Liver (tissue), 3 donors: ENCODE data around the gene DIP2C.

Experiments
- ATF3 ChIP-seq: IDR thresholded peaks from 2 replicates; pipeline ENCODE4 v1.6.1; 2016; ENCODE audit warnings: antibody characterized with exemption
- CTCF ChIP-seq: fragments of 150-350 bp; IDR thresholded peaks from 2 replicates; pipeline ENCODE4 v1.5.1; 2017; ENCODE audit warnings: improper control_type of control experiment, low read depth, low read length; ENCODE audit not compliant: missing input control
- EGR1 ChIP-seq, 2 donors: IDR thresholded peaks; 2 replicates each; pipeline ENCODE4 v1.6.1; 2016 to 2018; ENCODE audit warnings: antibody characterized with exemption in 2 of 2, low read depth in 2 of 2
- FOXA1 ChIP-seq: IDR thresholded peaks from 2 replicates; pipeline ENCODE4 v1.6.1; 2016; ENCODE audit warnings: antibody characterized with exemption
- JUND ChIP-seq, 2 donors: IDR thresholded peaks; 2 replicates each; pipeline ENCODE4 v1.6.1; 2016; ENCODE audit warnings: antibody characterized with exemption in 2 of 2
- RAD21 ChIP-seq, 2 donors: IDR thresholded peaks; 2 replicates each; pipeline ENCODE4 v1.6.1; 2016; ENCODE audit warnings: antibody characterized with exemption in 2 of 2, mild to moderate bottlenecking in 2 of 2
- REST ChIP-seq: IDR thresholded peaks from 2 replicates; pipeline ENCODE4 v1.6.1; 2016; ENCODE audit warnings: antibody characterized with exemption, mild to moderate bottlenecking
- SP1 ChIP-seq: IDR thresholded peaks from 2 replicates; pipeline ENCODE4 v1.6.1; 2018; ENCODE audit warnings: antibody characterized with exemption, mild to moderate bottlenecking
- TAF1 ChIP-seq: conservative IDR thresholded peaks from 2 replicates; pipeline ENCODE4 v1.6.1; 2016; ENCODE audit warnings: antibody characterized with exemption, mild to moderate bottlenecking
- TF ChIP-seq, protein P1 (sequence below): IDR thresholded peaks from 2 replicates; pipeline ENCODE4 v1.6.1; 2016; ENCODE audit warnings: antibody characterized with exemption
- donor health status: healthy.
- donor health status: healthy.

DNA sequence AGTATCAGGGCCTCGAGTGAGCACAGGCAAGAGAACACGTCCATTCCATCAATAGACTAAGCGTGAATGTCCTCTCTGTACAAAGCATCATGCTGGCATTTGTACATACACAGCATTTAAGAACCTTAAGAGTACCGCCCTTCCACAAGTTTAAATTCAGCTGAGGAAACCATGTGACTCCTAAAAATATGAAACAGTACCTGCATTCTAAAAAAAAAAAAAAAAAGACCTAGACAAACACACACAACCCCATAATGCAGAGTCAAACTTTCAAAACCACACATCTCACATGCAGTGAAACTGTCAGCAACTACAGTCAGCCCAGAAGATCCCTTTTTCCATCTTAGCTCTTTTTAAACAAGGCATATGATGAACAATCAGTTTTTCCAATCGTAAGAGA lies 124.3 kb downstream of the DIP2C start:
- TF ChIP-seq CTCF: no peak
- no peak for TF ChIP-seq EGR1 (IDR thresholded peaks at IDR 0.05; ENCODE audit: low read depth in 2 of 2)
- TF ChIP-seq ATF3: no peak
- TF ChIP-seq REST: no peak
- TF ChIP-seq TAF1: no peak
- TF ChIP-seq, protein P1, sequence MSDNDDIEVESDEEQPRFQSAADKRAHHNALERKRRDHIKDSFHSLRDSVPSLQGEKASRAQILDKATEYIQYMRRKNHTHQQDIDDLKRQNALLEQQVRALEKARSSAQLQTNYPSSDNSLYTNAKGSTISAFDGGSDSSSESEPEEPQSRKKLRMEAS: no peak
- no peak for TF ChIP-seq FOXA1
- TF ChIP-seq JUND (IDR thresholded peaks at IDR 0.05): no peak
- TF ChIP-seq SP1: no peak
- no peak for TF ChIP-seq RAD21 (IDR thresholded peaks at IDR 0.05)
